SH-SY5Y (cell line): ENCODE measurements around the gene MARCHF10.

ENCODE experiments used
- GATA2 ChIP-seq: IDR thresholded peaks from 2 replicates; pipeline ENCODE4 v1.6.1; 2011; ENCODE audit warnings: mild to moderate bottlenecking, low read depth, low read length
- GATA3 ChIP-seq: IDR thresholded peaks from 2 replicates; pipeline ENCODE4 v1.6.1; 2011; ENCODE audit warnings: low read depth, mild to moderate bottlenecking, low read length, moderate library complexity

Gene MARCHF10

GRCh38 chr17:62807812-62808575, at the start of gene MARCHF10:
TSS of gene MARCHF10 (minus strand) at chr17:62808314. CDS start at chr17:62801735, 6,579 bp downstream.
- no peak for TF ChIP-seq GATA2
- no peak for TF ChIP-seq GATA3

GRCh38 chr17:62857526-62857925, 49.4 kb upstream of the MARCHF10 start:
- TF ChIP-seq GATA3 (no peak), GATA2 (no peak)

GRCh38 chr17:62856594-62856993, 48.5 kb upstream of the MARCHF10 start:
- TF ChIP-seq GATA3: no peak

- no peak for TF ChIP-seq GATA2
- TF ChIP-seq GATA3: no peak
Measured at GRCh38 chr17:62855156-62855555, 47.0 kb upstream of the MARCHF10 start.

- TF ChIP-seq GATA3 (no peak), GATA2 (no peak)
Measured at GRCh38 chr17:62854098-62854680, 46.1 kb upstream of the MARCHF10 start.

GRCh38 chr17:62852195-62852594, 44.1 kb upstream of the MARCHF10 start:
- TF ChIP-seq GATA2: no peak
- TF ChIP-seq GATA3: no peak

- TF ChIP-seq GATA2 (no peak), GATA3 (no peak)
Measured at GRCh38 chr17:62848334-62848733, 40.2 kb upstream of the MARCHF10 start.

- no peak for TF ChIP-seq GATA2
- TF ChIP-seq GATA3: no peak
Measured at GRCh38 chr17:62847426-62847825, 39.3 kb upstream of the MARCHF10 start.

GRCh38 chr17:62840871-62841270, 32.8 kb upstream of the MARCHF10 start:
- TF ChIP-seq GATA3 (no peak), GATA2 (no peak)

GRCh38 chr17:62832405-62832804, 24.3 kb upstream of the MARCHF10 start:
- TF ChIP-seq GATA2: no peak
- TF ChIP-seq GATA3: no peak

GRCh38 chr17:62827746-62828485, 19.8 kb upstream of the MARCHF10 start:
- TF ChIP-seq GATA2 (peak; percentile 99), GATA3 (peak; percentile 95)

- no peak for TF ChIP-seq GATA2
- no peak for TF ChIP-seq GATA3
Measured at GRCh38 chr17:62826956-62827355, 18.8 kb upstream of the MARCHF10 start.

- TF ChIP-seq GATA3: no peak
- no peak for TF ChIP-seq GATA2
Measured at GRCh38 chr17:62825182-62825581, 17.1 kb upstream of the MARCHF10 start.

- TF ChIP-seq GATA3 (no peak), GATA2 (no peak)
Measured at GRCh38 chr17:62824290-62825131, 16.4 kb upstream of the MARCHF10 start.
